ENCODE measurements around the gene BMP7. TPM values are rescaled to one million over a fixed set of nuclear protein-coding genes. Genes with fewer than 3 reads are reported as not detected.
"Not testable (repeated sequence)": the region's sequence is repeated elsewhere in the genome, so short reads cannot be mapped to it uniquely, and the experiment has no call there.

BMP7 gene
- total and polyA plus RNA-seq, 2 donors (not counting 3 experiments of a cell fraction or from before 2014, with no cell fraction given): not detected

- TF ChIP-seq POLR2A (IDR thresholded peaks at IDR 0.05; ENCODE audit: low read depth, low read length): no peak
- ChIA-PET POLR2A (no interaction called here), CTCF (no interaction called here)
- FAIRE-seq (no peak), DNase-seq (ENCODE audit: low read depth, low spot score) (no peak)
- Histone ChIP-seq H4K20me1 (replicated peaks; ENCODE audit: control insufficient read depth, extremely low read depth, insufficient read depth, low read length) (no peaks in the 10 kb centered on the region), H3K9me3 (replicated peaks; ENCODE audit: control insufficient read depth, insufficient read depth, low read length) (no peaks in the 10 kb centered on the region), H3K4me3 (replicated peaks in 1 of 3; ENCODE audit: insufficient read depth in 1 of 3, low read depth in 1 of 3, low read length in 3 of 3) (no peak overlapping the region), H2AFZ (ENCODE audit: low read depth, low read length) (no peak overlapping the region), H3K9ac (replicated peaks; ENCODE audit: extremely low read depth, insufficient read depth, low read length) (no peak overlapping the region), H3K79me2 (ENCODE audit: control insufficient read depth, insufficient read depth, low read length) (no peaks in the 10 kb centered on the region), H3K9me1 (replicated peaks; ENCODE audit: control insufficient read depth, extremely low read depth, insufficient read depth, low read length) (no peaks in the 10 kb centered on the region), H3K27ac (ENCODE audit: insufficient read depth, low read depth, low read length) (no peak overlapping the region), H3K4me2 (ENCODE audit: insufficient read depth, low read length) (no peak overlapping the region), H3K4me1 (ENCODE audit: control insufficient read depth, extremely low read depth, insufficient read depth, low read length) (no peaks in the 10 kb centered on the region), H3K27me3 (ENCODE audit: control insufficient read depth in 2 of 2, insufficient read depth in 2 of 2, low read length in 2 of 2) (no peaks in the 10 kb centered on the region), H3K36me3 (ENCODE audit: control insufficient read depth in 2 of 2, extremely low read depth in 1 of 2, insufficient read depth in 2 of 2, low read length in 2 of 2) (no peaks in the 10 kb centered on the region)
- no TSS peak for BruUV-seq (replicated peaks)
- intact Hi-C loops (cut with micrococcal nuclease): no loop called here
- dilution Hi-C loops (cut with MboI; ENCODE audit: extremely low pct_ligation_motif_present, low sequenced_read_pairs): no loop called here
These were observed 25.7 kb downstream of the BMP7 start for GRCh38 chr20:57240581-57241362.

- H3K4me3 ChIP-seq (replicated peaks in 1 of 3; ENCODE audit: insufficient read depth in 1 of 3, low read depth in 1 of 3, low read length in 3 of 3); CTCF ChIA-PET; H2AFZ ChIP-seq (ENCODE audit: low read depth, low read length); FAIRE-seq; H3K9me3 ChIP-seq (replicated peaks; ENCODE audit: control insufficient read depth, insufficient read depth, low read length); POLR2A ChIA-PET; H3K79me2 ChIP-seq (ENCODE audit: control insufficient read depth, insufficient read depth, low read length); H3K27me3 ChIP-seq (ENCODE audit: control insufficient read depth in 2 of 2, insufficient read depth in 2 of 2, low read length in 2 of 2); H3K27ac ChIP-seq (ENCODE audit: insufficient read depth, low read depth, low read length); H3K4me1 ChIP-seq (ENCODE audit: control insufficient read depth, extremely low read depth, insufficient read depth, low read length); H3K36me3 ChIP-seq (ENCODE audit: control insufficient read depth in 2 of 2, extremely low read depth in 1 of 2, insufficient read depth in 2 of 2, low read length in 2 of 2); dilution Hi-C loops (cut with MboI; ENCODE audit: extremely low pct_ligation_motif_present, low sequenced_read_pairs); BruUV-seq (replicated peaks); DNase-seq (ENCODE audit: low read depth, low spot score); H3K9ac ChIP-seq (replicated peaks; ENCODE audit: extremely low read depth, insufficient read depth, low read length); intact Hi-C loops (cut with micrococcal nuclease); H4K20me1 ChIP-seq (replicated peaks; ENCODE audit: control insufficient read depth, extremely low read depth, insufficient read depth, low read length); H3K9me1 ChIP-seq (replicated peaks; ENCODE audit: control insufficient read depth, extremely low read depth, insufficient read depth, low read length); H3K4me2 ChIP-seq (ENCODE audit: insufficient read depth, low read length): not testable (repeated sequence)
These were observed 26.7 kb downstream of the BMP7 start for GRCh38 chr20:57239725-57240124.

- BruUV-seq (replicated peaks); H3K9me1 ChIP-seq (replicated peaks; ENCODE audit: control insufficient read depth, extremely low read depth, insufficient read depth, low read length); POLR2A ChIA-PET; intact Hi-C loops (cut with micrococcal nuclease); H3K36me3 ChIP-seq (ENCODE audit: control insufficient read depth in 2 of 2, extremely low read depth in 1 of 2, insufficient read depth in 2 of 2, low read length in 2 of 2); H3K4me1 ChIP-seq (ENCODE audit: control insufficient read depth, extremely low read depth, insufficient read depth, low read length); H3K27ac ChIP-seq (ENCODE audit: insufficient read depth, low read depth, low read length); H3K9ac ChIP-seq (replicated peaks; ENCODE audit: extremely low read depth, insufficient read depth, low read length); CTCF ChIA-PET; dilution Hi-C loops (cut with MboI; ENCODE audit: extremely low pct_ligation_motif_present, low sequenced_read_pairs); H4K20me1 ChIP-seq (replicated peaks; ENCODE audit: control insufficient read depth, extremely low read depth, insufficient read depth, low read length); FAIRE-seq; H3K4me3 ChIP-seq (replicated peaks in 1 of 3; ENCODE audit: insufficient read depth in 1 of 3, low read depth in 1 of 3, low read length in 3 of 3); H3K9me3 ChIP-seq (replicated peaks; ENCODE audit: control insufficient read depth, insufficient read depth, low read length); DNase-seq (ENCODE audit: low read depth, low spot score); H3K4me2 ChIP-seq (ENCODE audit: insufficient read depth, low read length); H3K79me2 ChIP-seq (ENCODE audit: control insufficient read depth, insufficient read depth, low read length); H2AFZ ChIP-seq (ENCODE audit: low read depth, low read length); H3K27me3 ChIP-seq (ENCODE audit: control insufficient read depth in 2 of 2, insufficient read depth in 2 of 2, low read length in 2 of 2): not testable (repeated sequence)
These were observed 27.1 kb downstream of the BMP7 start for GRCh38 chr20:57239324-57239723.

All from endothelial cell of umbilical vein (primary cell).